K562 (cell line): Measurements from ENCODE around the gene CGREF1. TPM values are rescaled to one million over a fixed set of nuclear protein-coding genes. Genes with fewer than 3 reads are reported as not detected.

Source experiments
- MAFF ChIP-seq: IDR thresholded peaks from 2 replicates; pipeline ENCODE4 v1.6.1; 2012; ENCODE audit warnings: low read length, improper control_type of control experiment
- MAZ ChIP-seq, 2 experiments: fragments of 450-650 bp in 1 of 2; sonication (generic) in 1 of 2; formaldehyde crosslinking; IDR thresholded peaks in 1 of 2; conservative IDR thresholded peaks in 1 of 2; 2 replicates each; pipeline versions ENCODE4 v1.4.0 to v1.5.0; 2020; ENCODE audit warnings: mild to moderate bottlenecking in 1 of 2, missing genetic modification reagents in 1 of 2
- RBM34 ChIP-seq: fragments of 200-400 bp; formaldehyde crosslinking; IDR thresholded peaks from 2 replicates; pipeline ENCODE4 v1.6.1; 2018; ENCODE audit warnings: low read length, borderline replicate concordance; ENCODE audit not compliant: insufficient read depth
- SMARCA4 ChIP-seq: fragments of 450-650 bp; IDR thresholded peaks from 2 replicates; pipeline ENCODE4 v1.6.1; 2016
- TAF9B ChIP-seq: fragments of 450-650 bp; IDR thresholded peaks from 2 replicates; pipeline ENCODE4 v1.6.1; 2018; ENCODE audit warnings: mild to moderate bottlenecking; ENCODE audit not compliant: partially characterized antibody
- VEZF1 ChIP-seq: fragments of 200-800 bp; sonication (Bioruptor generic); IDR thresholded peaks from 2 replicates; pipeline ENCODE4 v1.6.1; 2017; ENCODE audit warnings: missing genetic modification characterization, missing compliant biosample characterization
- ZFP1 ChIP-seq: fragments of 450-650 bp; formaldehyde crosslinking; IDR thresholded peaks from 2 replicates; pipeline ENCODE4 v1.4.0; 2020; ENCODE audit warnings: mild to moderate bottlenecking, mixed read lengths
- ZNF263 ChIP-seq: sonication (generic); formaldehyde crosslinking; IDR thresholded peaks from 2 replicates; pipeline ENCODE4 v1.8.0; 2022; ENCODE audit warnings: mild to moderate bottlenecking, missing genetic modification reagents, borderline replicate concordance
- polyA plus RNA-seq, 8 experiments: library from polyadenylated mRNA; depleted of rRNA in 4 of 8; stranded (reverse) in 5 of 8; unstranded in 3 of 8; fragments of >200 nt; fragmentation: Nextera tagmentation in 2 of 8; fragmentation: Illumina TruSeq in 1 of 8; extraction: Ambion mirVana in 2 of 8; extraction: Trizol in 1 of 8; gene quantifications; 2 replicates each; pipeline versions ENCODE4 v1.2.1 to v1.2.3, GENCODE V29; 2011 to 2014; ENCODE audit warnings: inconsistent platforms in 1 of 8, missing spikeins in 1 of 8
- total RNA-seq, 7 experiments: library from RNA; depleted of rRNA in 6 of 7; stranded (reverse); fragments of >200 nt in 6 of 7; fragmentation: Illumina TruSeq in 2 of 7; extraction: Trizol in 2 of 7; gene quantifications; 2 replicates each; pipeline versions ENCODE4 v1.2.1 to v1.2.3, GENCODE V29; 2011 to 2021; ENCODE audit warnings: low replicate concordance in 1 of 7
- TF ChIP-seq, protein P1 (sequence below): sonication (generic); formaldehyde crosslinking; IDR thresholded peaks from 2 replicates; pipeline ENCODE4 v1.8.0; 2023; ENCODE audit warnings: mild to moderate bottlenecking, missing genetic modification reagents
- TF ChIP-seq, protein P2 (sequence below), 2 experiments: fragments of 450-650 bp; formaldehyde crosslinking in 1 of 2; IDR thresholded peaks; 2 replicates each; pipeline versions ENCODE4 v1.4.0 to v1.6.1; 2014 to 2020; ENCODE audit warnings: mild to moderate bottlenecking in 2 of 2, borderline replicate concordance in 1 of 2, low read depth in 1 of 2

Gene CGREF1
- total and polyA plus RNA-seq, 9 of the 15 experiments (the other 6 are each of a cell fraction or from before 2014, with no cell fraction given): 0.07 to 0.50 (median 0.37) TPM

GRCh38 chr2:27086090-27086723 lies 32.7 kb downstream of the CGREF1 start (continued):
- TF ChIP-seq MAZ (CRISPR knock-in tag; conservative IDR thresholded peaks at IDR 0.05 in 1 of 2, IDR thresholded peaks at IDR 0.05 in 1 of 2) (peak; percentile 63 to 87), ZNF263 (CRISPR knock-in tag) (no peak), SMARCA4 (no peak), MAFF (no peak), VEZF1 (CRISPR knock-in tag) (peak; percentile 72), ZFP1 (CRISPR knock-in tag) (no peak), TAF9B (no peak), RBM34 (no peak)
- TF ChIP-seq, protein P1, sequence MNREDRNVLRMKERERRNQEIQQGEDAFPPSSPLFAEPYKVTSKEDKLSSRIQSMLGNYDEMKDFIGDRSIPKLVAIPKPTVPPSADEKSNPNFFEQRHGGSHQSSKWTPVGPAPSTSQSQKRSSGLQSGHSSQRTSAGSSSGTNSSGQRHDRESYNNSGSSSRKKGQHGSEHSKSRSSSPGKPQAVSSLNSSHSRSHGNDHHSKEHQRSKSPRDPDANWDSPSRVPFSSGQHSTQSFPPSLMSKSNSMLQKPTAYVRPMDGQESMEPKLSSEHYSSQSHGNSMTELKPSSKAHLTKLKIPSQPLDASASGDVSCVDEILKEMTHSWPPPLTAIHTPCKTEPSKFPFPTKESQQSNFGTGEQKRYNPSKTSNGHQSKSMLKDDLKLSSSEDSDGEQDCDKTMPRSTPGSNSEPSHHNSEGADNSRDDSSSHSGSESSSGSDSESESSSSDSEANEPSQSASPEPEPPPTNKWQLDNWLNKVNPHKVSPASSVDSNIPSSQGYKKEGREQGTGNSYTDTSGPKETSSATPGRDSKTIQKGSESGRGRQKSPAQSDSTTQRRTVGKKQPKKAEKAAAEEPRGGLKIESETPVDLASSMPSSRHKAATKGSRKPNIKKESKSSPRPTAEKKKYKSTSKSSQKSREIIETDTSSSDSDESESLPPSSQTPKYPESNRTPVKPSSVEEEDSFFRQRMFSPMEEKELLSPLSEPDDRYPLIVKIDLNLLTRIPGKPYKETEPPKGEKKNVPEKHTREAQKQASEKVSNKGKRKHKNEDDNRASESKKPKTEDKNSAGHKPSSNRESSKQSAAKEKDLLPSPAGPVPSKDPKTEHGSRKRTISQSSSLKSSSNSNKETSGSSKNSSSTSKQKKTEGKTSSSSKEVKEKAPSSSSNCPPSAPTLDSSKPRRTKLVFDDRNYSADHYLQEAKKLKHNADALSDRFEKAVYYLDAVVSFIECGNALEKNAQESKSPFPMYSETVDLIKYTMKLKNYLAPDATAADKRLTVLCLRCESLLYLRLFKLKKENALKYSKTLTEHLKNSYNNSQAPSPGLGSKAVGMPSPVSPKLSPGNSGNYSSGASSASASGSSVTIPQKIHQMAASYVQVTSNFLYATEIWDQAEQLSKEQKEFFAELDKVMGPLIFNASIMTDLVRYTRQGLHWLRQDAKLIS (CRISPR knock-in tag): no peak; the same call in 1 of the 2 replicates
- TF ChIP-seq, protein P2, sequence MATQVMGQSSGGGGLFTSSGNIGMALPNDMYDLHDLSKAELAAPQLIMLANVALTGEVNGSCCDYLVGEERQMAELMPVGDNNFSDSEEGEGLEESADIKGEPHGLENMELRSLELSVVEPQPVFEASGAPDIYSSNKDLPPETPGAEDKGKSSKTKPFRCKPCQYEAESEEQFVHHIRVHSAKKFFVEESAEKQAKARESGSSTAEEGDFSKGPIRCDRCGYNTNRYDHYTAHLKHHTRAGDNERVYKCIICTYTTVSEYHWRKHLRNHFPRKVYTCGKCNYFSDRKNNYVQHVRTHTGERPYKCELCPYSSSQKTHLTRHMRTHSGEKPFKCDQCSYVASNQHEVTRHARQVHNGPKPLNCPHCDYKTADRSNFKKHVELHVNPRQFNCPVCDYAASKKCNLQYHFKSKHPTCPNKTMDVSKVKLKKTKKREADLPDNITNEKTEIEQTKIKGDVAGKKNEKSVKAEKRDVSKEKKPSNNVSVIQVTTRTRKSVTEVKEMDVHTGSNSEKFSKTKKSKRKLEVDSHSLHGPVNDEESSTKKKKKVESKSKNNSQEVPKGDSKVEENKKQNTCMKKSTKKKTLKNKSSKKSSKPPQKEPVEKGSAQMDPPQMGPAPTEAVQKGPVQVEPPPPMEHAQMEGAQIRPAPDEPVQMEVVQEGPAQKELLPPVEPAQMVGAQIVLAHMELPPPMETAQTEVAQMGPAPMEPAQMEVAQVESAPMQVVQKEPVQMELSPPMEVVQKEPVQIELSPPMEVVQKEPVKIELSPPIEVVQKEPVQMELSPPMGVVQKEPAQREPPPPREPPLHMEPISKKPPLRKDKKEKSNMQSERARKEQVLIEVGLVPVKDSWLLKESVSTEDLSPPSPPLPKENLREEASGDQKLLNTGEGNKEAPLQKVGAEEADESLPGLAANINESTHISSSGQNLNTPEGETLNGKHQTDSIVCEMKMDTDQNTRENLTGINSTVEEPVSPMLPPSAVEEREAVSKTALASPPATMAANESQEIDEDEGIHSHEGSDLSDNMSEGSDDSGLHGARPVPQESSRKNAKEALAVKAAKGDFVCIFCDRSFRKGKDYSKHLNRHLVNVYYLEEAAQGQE (IDR thresholded peaks at IDR 0.05; ENCODE audit: borderline replicate concordance): peak; percentile 94
- TF ChIP-seq, protein P2 (CRISPR knock-in tag; IDR thresholded peaks at IDR 0.05; ENCODE audit: low read depth): peak; percentile 19; the same call in 1 of the 2 replicates
